Measurements from ENCODE around the gene ZAP70.
A peak's percentile ranks its signal among the peaks of the same experiment; 100 is the strongest.

The ZAP70 gene

GRCh38 chr2:97735161-97735561 lies 21.8 kb downstream of the ZAP70 start:
- DNase-seq = no peak

GRCh38 chr2:97736185-97736584 lies 22.8 kb downstream of the ZAP70 start:
- no peak for DNase-seq

GRCh38 chr2:97736608-97737330 lies 23.4 kb downstream of the ZAP70 start:
- DNase-seq = no peak

- DNase-seq = no peak
These were observed 24.2 kb downstream of the ZAP70 start for GRCh38 chr2:97737421-97738178.

GRCh38 chr2:97738179-97739019 lies 25.0 kb downstream of the ZAP70 start:
- DNase-seq = no peak

- DNase-seq = no peak
These were observed 25.9 kb downstream of the ZAP70 start for GRCh38 chr2:97739020-97739892.

- no peak for DNase-seq
These were observed 26.5 kb downstream of the ZAP70 start for GRCh38 chr2:97739893-97740245.

GRCh38 chr2:97740590-97741182 lies 27.3 kb downstream of the ZAP70 start:
- peak; percentile 93 for DNase-seq

GRCh38 chr2:97741251-97741650 lies 27.9 kb downstream of the ZAP70 start:
- no peak for DNase-seq

- DNase-seq = no peak
These were observed 28.3 kb downstream of the ZAP70 start for GRCh38 chr2:97741686-97742085.

- no peak for DNase-seq
These were observed 29.0 kb downstream of the ZAP70 start for GRCh38 chr2:97742381-97742847.

GRCh38 chr2:97743913-97744312 lies 30.5 kb downstream of the ZAP70 start:
- no peak for DNase-seq

- DNase-seq = peak; percentile 3
These were observed 32.2 kb downstream of the ZAP70 start for GRCh38 chr2:97745474-97746174.

- no peak for DNase-seq
These were observed 33.9 kb downstream of the ZAP70 start for GRCh38 chr2:97747285-97747684.

- no peak for DNase-seq
These were observed 34.3 kb downstream of the ZAP70 start for GRCh38 chr2:97747716-97748115.

GRCh38 chr2:97749581-97749980 lies 36.2 kb downstream of the ZAP70 start:
- no peak for DNase-seq

- no peak for DNase-seq
These were observed 36.6 kb downstream of the ZAP70 start for GRCh38 chr2:97750017-97750416.

GRCh38 chr2:97751752-97752151 lies 38.4 kb downstream of the ZAP70 start:
- peak; percentile 90 for DNase-seq

GRCh38 chr2:97752342-97753334 lies 39.3 kb downstream of the ZAP70 start:
- DNase-seq = no peak
